HFF-Myc (cell line): ENCODE results near the gene HM13.

Experiments
- DNase-seq: peaks from one replicate; pipeline ENCODE4 v3.0.0-alpha.2; 2011; ENCODE audit warnings: low read depth; ENCODE audit errors: extremely low read depth
- H3K4me3 ChIP-seq: replicated peaks from 2 replicates; pipeline ENCODE4 v1.5.1; 2011; ENCODE audit warnings: low read depth, mild to moderate bottlenecking, control low read depth, low read length
- TF ChIP-seq, protein P1 (sequence below): IDR thresholded peaks from 2 replicates; pipeline ENCODE4 v1.5.1; 2012; ENCODE audit warnings: mild to moderate bottlenecking, low read depth, low read length, control low read depth; ENCODE audit errors: missing control alignments

Gene HM13

DNA sequence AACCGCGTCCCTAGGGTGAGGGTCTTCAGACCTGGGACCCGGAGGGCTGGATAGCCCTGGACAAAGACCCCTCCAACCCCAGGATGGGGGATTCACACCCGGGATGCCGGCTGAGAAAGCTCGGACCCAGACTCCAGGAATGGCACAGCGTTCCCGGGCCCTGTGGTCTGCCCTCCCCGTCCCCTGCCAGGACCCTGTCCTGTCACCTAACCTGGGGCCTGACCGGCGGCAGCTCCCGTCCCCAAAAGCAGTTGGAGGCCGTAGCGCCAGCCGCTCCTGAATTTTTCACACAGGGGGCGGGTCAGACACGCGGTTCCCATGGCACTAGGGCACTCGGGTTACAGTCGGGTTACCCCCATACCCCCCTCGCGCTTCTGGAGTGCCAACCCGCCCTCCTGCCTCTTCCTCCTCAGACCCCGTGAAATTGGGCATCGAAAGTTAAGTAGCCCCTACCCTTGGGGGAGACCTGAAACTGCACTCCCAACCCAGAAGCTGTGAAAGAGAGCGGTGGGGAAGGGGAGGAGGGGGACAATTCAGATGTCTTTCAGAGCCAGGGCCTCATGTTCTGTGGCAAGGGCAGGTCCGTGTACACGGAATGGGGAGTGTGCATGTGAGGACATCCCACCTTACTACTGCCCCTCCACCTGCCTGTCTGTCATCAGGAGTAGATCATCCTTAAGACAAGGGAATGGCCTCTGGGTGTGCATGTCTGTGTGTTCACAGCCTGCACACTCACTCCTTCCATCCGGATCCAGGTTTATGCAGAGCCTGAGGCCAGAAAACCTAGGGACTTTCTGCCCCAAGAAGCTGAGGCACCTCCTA is 38.6 kb upstream of the HM13 start:
- DNase-seq, result no peak
- H3K4me3 ChIP-seq, result no peak overlapping the region
- TF ChIP-seq, protein P1, sequence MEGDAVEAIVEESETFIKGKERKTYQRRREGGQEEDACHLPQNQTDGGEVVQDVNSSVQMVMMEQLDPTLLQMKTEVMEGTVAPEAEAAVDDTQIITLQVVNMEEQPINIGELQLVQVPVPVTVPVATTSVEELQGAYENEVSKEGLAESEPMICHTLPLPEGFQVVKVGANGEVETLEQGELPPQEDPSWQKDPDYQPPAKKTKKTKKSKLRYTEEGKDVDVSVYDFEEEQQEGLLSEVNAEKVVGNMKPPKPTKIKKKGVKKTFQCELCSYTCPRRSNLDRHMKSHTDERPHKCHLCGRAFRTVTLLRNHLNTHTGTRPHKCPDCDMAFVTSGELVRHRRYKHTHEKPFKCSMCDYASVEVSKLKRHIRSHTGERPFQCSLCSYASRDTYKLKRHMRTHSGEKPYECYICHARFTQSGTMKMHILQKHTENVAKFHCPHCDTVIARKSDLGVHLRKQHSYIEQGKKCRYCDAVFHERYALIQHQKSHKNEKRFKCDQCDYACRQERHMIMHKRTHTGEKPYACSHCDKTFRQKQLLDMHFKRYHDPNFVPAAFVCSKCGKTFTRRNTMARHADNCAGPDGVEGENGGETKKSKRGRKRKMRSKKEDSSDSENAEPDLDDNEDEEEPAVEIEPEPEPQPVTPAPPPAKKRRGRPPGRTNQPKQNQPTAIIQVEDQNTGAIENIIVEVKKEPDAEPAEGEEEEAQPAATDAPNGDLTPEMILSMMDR, result no peak

DNA sequence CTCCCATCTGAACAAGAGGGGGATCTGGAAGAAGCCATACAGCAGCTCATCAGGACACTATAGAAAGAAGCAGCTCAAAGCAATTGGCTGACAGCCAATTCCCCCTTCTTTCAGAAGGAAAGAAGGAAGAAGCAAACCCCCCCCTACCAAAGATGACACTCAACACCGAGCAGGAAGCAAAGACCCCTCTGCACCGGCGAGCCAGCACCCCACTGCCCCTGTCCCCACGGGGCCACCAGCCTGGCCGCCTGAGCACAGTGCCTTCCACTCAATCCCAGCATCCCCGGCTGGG is 38.0 kb upstream of the HM13 start:
- H3K4me3 ChIP-seq, result no peak overlapping the region
- TF ChIP-seq, protein P1, result no peak
- DNase-seq, result no peak

DNA sequence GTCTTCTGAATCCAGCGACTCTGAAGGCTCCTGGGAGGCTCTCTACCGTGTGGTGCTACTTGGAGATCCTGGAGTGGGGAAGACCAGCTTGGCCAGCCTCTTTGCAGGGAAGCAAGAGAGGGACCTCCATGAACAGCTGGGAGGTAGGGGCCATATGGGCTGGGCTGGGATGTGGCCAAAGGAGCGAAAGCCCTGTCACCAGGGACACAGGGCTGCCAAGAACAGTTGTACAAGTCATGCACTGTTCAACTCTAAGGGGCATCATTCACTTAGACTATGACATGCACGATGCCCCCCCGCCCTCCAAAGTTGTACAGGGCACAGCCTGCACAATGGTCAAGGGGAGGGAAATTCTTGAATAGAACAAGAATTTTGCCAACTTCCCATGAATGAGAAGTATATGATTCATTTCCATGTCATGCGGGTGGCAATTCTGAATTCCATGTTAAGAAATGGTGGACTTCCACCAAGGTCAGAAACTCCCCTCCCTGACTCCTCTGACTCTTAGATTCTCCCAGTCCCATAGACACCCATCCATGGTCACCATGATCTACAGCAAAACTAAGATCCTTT is 37.5 kb upstream of the HM13 start:
- TF ChIP-seq, protein P1, result no peak
- no peak for DNase-seq
- H3K4me3 ChIP-seq, result no peak overlapping the region

DNA sequence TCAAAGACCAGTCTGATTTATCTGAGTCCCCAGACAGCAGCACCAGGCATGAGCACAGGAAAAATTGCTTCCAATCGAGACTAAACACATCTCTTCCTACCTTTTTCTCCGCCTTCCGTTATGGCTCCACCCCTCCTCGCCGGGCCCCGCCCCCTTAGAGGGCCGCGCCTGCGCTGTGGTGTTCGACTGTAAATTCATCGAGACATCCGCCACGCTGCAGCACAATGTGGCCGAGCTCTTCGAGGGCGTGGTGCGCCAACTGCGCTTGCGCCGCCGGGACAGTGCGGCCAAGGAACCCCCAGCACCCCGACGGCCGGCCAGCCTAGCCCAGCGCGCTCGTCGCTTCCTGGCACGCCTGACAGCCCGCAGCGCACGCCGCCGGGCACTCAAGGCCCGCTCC is 30.2 kb upstream of the HM13 start:
- no peak for DNase-seq
- TF ChIP-seq, protein P1, result no peak
- H3K4me3 ChIP-seq, result no peak overlapping the region

DNA sequence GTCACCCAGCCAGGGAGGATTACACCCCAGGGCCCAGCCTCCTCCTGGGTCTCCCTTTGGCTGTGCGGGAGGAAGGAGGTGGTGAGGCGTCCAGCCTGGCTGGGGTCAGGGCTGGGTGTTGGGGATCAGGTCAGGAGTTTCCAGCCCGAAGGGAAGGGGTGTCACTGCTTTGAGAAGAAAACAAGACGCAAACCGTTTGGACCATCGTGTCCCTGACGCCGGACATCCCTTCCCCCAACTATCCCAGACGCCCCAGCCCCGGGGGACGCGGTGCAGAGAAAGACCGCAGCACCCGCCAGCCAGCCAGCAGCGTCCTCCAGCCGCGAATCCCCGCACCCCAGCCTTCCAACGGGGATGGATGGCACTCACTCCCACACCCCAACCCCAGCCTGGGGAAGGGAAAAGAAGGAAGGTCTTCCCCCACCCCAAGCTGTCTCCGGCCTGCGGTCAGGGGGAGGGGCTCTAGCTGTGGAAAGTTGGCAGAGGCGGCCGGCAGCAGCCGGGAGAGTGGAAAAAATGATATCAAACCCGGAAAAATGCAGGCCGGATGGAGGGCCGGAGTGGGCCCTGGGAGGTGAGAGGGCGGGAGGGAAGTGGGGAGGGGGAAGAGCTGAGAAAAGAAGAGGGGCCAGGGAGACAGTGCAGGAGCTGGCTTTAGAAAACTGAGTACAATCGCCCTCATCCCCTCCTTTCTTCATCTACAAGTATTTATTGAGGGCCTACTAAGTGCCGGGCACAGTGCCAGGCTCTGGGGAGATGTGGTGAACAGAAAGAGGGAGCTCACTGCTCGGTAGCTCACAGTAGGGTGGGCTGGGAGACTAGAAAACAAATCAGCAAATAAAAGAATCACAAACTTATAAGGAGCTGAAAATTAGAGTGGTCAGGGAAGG is 28.5 kb upstream of the HM13 start:
- TF ChIP-seq, protein P1, result no peak
- DNase-seq, result no peak
- H3K4me3 ChIP-seq, result no peak overlapping the region; the same call in 1 of the 2 replicates

DNA sequence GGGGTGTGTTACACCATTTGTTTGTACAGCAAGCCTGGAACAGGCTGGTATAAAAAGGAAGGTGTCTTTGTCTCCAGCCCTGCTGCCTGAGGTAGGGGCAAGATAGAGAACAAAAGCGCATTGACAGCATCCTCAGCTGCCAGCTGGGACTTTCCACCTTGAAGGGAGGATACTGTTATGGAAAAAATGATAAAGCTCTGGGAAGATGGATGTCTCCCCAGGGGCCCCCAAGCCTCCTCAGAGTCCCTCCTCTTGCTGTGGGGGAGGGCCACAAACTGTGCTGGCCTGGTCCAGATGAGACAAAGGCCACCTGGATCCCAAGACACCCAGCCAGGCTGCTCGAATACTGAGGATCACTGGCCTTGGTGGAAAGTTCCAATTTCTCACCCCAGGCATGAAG is 26.1 kb upstream of the HM13 start:
- TF ChIP-seq, protein P1, result no peak
- DNase-seq, result no peak
- H3K4me3 ChIP-seq, result no peak overlapping the region
